Measurements from ENCODE around the gene KCNN3.

DNA sequence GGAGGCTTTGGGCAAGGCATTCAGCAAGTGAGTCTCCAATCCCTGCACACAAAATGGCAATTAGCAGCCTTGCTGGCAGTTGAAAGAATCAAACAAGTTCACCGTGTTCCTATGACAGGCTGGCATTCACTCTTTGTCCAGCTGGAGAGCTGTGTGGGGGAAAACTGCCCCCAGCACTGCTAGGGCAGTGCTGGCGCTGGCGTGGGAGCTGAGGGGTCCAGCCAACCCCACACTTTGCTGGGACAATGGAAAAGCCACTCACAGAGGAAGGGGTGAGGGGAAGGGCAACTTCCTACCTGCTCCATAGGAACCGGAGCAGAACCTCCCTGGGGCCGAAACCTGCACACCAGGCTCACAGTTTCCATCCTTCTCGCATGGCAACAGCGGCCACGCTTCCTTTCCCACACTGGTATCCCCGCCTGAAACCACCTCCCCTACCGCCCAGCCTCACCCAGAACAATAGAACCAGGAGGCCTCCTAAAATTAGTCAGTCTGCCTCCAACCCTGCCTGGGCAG lies 26.7 kb upstream of the KCNN3 start:
- TF ChIP-seq POLR2A (IDR thresholded peaks at IDR 0.05; ENCODE audit: low read depth, low read length) (no peak), POLR2AphosphoS5 (IDR thresholded peaks at IDR 0.05; ENCODE audit: low read depth, low read length) (no peak), TAF1 (IDR thresholded peaks at IDR 0.05; ENCODE audit: low read depth, low read length) (no peak)

Measured in GM12891 (cell line).